Stimulated activated CD4-positive, alpha-beta T cell treated with anti-CD3 and anti-CD28 coated beads, Interleukin-1b, Interleukin-23, amount 100 ng/mL, for 1 hour (primary cell): ENCODE measurements around the gene BLOC1S1.

Experiments
- DNase-seq, 2 donors: peaks; one replicate each; pipeline ENCODE4 v3.0.0-alpha.2; 2020; ENCODE audit warnings: low read depth in 2 of 2

Gene BLOC1S1

GRCh38 chr12:55694651-55695050 is 21.2 kb upstream of the BLOC1S1 start:
- DNase-seq: no peak

DNA sequence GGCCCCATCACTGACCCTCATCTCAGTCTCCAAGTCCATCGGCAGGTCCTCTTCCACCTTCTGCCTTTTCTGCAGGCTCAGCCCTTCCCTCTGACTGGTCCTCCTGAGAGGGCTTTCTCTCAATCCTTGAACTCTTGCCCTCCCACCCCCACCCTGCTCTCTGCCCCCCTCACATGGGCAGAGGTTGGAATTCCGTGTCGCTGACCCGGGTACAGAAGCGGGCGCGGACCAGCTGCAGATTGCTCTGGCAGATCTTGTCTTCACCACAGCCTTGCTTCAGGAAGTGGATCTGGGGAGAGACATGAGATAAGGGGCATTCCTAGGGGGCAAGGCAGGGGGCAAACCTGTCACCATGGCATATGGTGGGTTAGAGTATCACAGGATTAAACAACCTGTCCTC is 20.5 kb upstream of the BLOC1S1 start:
- no peak for DNase-seq

- DNase-seq: no peak
These were observed 19.7 kb upstream of the BLOC1S1 start for GRCh38 chr12:55696141-55696540.

- DNase-seq: no peak
These were observed 18.9 kb upstream of the BLOC1S1 start for GRCh38 chr12:55696796-55697462.

DNA sequence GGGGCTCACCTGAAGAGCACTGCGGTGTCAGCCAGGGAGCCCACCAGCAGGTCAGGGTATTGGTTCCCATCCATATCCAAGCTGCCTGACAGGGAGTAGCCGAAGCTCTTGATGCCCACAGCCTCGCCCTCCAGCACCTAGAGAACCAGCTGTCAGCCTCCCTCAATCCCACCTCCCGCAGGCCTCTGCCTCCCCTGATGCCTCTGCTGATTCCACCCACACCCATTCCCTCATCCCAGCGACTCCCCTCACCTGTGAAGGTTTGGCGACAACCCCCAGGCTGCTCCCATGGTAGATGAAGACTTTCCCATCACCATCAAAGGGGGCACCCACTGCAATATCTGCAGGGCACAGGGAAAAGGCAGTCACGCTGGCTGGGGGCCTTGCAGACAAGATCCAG is 18.2 kb upstream of the BLOC1S1 start:
- DNase-seq: no peak

- no peak for DNase-seq
These were observed 17.4 kb upstream of the BLOC1S1 start for GRCh38 chr12:55698241-55698955.

- DNase-seq: no peak
These were observed 16.9 kb upstream of the BLOC1S1 start for GRCh38 chr12:55698965-55699364.

- DNase-seq: no peak
These were observed 16.3 kb upstream of the BLOC1S1 start for GRCh38 chr12:55699471-55700055.

- DNase-seq: no peak
These were observed 15.4 kb upstream of the BLOC1S1 start for GRCh38 chr12:55700255-55701018.

GRCh38 chr12:55702861-55703260 is 13.0 kb upstream of the BLOC1S1 start:
- DNase-seq: no peak

DNA sequence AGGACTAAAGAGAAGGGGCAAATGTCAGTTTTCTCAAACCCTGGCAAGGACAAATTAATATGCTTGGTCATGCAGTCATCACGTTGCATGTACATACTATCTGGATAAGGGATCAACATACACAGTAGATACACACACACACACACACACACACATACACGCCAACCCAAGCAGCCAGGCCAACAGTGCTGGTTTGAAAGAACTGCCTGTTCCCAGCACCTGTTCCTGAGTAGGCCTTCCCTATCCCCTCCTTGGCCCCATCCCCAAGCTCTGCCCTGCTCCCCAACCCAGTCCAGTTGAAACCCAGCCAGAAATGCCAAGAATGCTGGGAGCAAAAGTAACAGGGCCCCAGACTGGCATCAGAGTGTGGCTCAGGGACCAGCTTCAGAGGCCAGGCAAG is 12.6 kb upstream of the BLOC1S1 start:
- DNase-seq: no peak

GRCh38 chr12:55703901-55704761 is 11.7 kb upstream of the BLOC1S1 start:
- no peak for DNase-seq

DNA sequence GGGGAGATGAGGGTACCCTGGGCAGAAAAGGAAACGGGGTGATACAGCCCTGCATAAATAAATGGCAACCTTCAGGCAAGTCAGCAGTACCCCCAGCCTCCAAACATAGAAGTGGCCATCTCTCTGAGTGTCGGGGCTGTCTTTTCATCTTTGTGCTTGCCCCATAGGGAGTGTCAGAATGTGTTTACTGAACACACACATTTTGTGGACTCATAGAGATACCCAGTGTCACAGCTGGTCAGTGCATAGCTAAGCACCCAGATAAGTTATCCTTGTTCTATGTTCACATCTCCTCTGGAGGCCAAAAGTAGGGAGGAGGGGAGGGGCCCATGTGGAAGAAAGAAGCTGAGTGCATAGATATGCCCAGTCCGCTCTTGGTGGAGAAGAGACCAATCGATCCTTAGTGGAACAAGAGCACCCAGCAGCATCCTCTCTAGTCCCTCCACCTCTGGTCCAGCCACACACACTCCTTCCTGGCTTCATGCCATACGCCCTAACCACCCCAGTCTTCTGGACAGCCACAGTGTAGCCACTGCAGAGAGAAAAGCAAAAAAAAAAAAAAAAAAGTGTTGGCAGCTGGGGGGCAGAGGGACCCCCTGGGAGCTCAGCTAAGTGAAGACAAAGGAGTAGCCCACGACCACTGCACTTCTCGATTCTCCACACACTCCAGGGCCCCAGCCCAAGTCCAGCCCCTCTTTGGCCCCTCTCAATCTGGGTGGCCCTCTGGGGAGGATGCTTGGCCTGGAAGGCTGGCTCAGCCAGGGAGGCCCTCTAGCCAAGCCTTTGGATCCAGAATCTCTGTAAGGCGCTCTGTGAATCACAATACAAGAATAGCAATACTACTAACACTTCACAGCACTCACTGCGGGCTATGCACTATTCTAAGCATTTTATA is 10.8 kb upstream of the BLOC1S1 start:
- no peak for DNase-seq

DNA sequence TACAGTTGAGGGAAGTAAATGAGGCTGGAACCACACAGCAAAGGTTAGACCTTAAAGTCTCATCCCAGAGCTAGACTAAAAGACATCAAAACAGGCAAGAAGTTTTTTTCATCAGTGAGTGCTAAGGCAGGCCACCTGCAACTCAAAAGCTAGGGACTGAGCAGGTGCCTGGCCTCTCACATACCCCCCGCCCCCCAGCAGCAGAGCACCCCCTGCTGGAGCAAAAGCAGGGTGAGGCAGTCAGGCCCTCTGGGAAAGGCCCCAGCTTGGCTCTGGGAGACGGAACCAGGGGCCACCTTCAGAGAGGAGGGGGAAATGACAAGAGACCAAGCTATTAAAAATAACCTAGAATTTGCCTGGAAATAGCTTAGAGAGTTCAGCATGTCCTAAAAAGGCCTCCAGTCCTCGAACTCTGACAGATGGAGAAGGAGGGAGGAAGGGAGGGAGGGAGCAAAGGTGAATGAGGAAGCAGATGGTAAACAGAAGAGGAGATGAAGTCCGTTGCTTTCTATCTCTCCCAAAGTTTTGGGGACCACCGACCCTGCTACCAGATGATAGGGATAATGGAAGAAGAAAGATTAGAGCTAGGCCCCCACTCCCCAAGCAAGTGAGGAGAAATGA is 10.0 kb upstream of the BLOC1S1 start:
- DNase-seq: no peak

DNA sequence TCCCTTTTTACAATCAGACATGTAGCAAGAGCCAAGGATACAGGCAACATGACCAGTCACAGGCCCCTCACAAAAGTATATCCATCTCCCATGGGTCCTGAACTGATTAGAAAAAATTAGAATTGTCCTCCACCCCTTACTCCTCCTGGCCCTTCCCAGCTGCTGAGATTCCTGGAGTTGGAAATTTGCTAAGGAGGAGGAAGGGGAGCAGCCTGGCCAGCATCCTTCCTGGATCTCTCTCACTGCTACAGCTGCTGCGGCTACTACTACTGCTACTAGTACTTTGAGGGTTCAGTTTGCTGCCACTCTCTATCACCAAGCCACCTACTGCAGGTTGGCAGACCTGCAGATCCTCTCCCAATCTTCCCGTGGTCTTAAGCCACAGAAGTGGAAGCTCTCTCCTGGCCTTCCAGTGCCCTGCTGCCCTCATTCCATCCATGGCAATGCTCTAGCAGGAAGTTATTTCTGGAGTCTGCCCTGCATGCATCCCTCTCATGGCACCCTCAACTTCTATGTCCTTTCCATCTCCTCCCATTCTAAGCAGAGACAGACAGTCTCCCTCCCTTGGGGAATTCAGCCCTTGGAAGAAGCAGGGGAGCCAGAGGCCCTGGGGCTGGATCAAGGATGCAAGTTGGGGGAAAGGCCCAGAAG is 9.2 kb upstream of the BLOC1S1 start:
- no peak for DNase-seq

DNA sequence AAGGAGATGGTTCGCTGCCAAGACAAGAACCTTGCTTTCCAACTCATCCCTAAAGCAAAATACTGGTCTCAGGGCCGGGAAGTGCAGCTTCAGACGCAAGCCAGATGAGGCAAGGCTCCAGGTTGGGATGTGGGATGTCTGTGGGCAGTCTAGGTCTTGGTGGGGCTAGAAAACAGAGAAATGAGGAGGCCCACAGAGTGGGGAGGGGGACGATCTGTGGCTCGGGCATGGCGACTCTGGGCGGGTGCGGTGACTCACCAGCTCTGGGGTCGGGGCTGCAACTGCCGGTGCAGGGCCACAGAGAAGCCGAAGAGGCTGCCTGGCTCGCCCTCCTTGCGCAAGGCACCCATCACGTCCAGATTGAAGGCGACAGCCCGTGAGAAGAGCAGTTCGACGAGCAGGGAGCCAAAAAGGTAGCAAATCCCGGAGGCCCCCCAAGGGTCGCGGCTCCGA is 8.6 kb upstream of the BLOC1S1 start:
- no peak for DNase-seq

- DNase-seq: peak in 1 of 2 donors; percentile 42
These were observed 7.8 kb upstream of the BLOC1S1 start, which contains the start of gene ITGA7 for GRCh38 chr12:55707841-55708694. ITGA7 (minus strand) TSS chr12:55707904; CDS start chr12:55707682, 222 bp downstream.

- no peak for DNase-seq
These were observed 7.1 kb upstream of the BLOC1S1 start for GRCh38 chr12:55708695-55709233.
